K562 (cell line): Measurements from ENCODE around the gene CALD1. TPM values are rescaled to one million over a fixed set of nuclear protein-coding genes. Genes with fewer than 3 reads are reported as not detected.

Experiments
- ATAC-seq: fragments of 200-7000 bp; cut with Tn5 transposase; 3 replicates; pipeline ENCODE4 v1.9.1; 2020; ENCODE audit warnings: moderate library complexity
- BruUV-seq: library from RNA; stranded (reverse); fragments of 400-500 nt; replicated peaks from 2 replicates; lab custom pipeline; 2021; lab: Mats Ljungman, UMichigan
- CTCF ChIA-PET: fragments of 300-600 bp; formaldehyde crosslinking; extraction: SDS; loops from one replicate; lab custom pipeline; 2021; ENCODE audit warnings: low intra/inter-chr PET ratio; lab: Yijun Ruan, JAX
- POLR2A ChIA-PET: fragments of 300-600, 350-650 bp; sonication (Branson Sonifier 250); formaldehyde crosslinking; extraction: SDS; loops from one replicate; lab custom pipeline; 2021; ENCODE audit warnings: antibody characterized with exemption, inconsistent platforms; lab: Yijun Ruan, JAX
- DNase-seq, 4 experiments: peaks; one replicate each; pipeline versions ENCODE4 v3.0.0 to v3.0.0-alpha.2; 2011 to 2018; ENCODE audit warnings: low spot score in 3 of 4, mixed read lengths in 3 of 4; ENCODE audit errors: extremely low read depth in 1 of 4
- FAIRE-seq: peaks from 2 replicates; lab custom pipeline; 2011; peaks lifted over from hg19 to GRCh38; lab: Jason Lieb, UNC
- H2AFZ ChIP-seq: 2 replicates; pipeline ENCODE4 v1.6.0; 2011; ENCODE audit warnings: low read depth, low read length, control low read depth, inconsistent platforms
- H3K27ac ChIP-seq: fragments of 200-600 bp; 3 replicates; pipeline ENCODE4 v1.8.0; 2011; ENCODE audit warnings: low read depth, mild to moderate bottlenecking, control low read depth, inconsistent platforms, low read length, moderate library complexity, mixed read lengths; ENCODE audit errors: extremely low read depth
- H3K27me3 ChIP-seq, 2 experiments: fragments of 300-600 bp in 1 of 2; 2 replicates in 1 of 2; 3 replicates in 1 of 2; pipeline versions ENCODE4 v1.6.0 to v1.8.0; 2011; ENCODE audit warnings: inconsistent platforms in 2 of 2, low read length in 2 of 2, mild to moderate bottlenecking in 1 of 2, mixed read lengths in 1 of 2, moderate library complexity in 1 of 2; ENCODE audit not compliant: control insufficient read depth in 2 of 2, insufficient read depth in 2 of 2
- H3K36me3 ChIP-seq: fragments of 300-600 bp; 3 replicates; pipeline ENCODE4 v1.8.0; 2011; ENCODE audit warnings: mild to moderate bottlenecking, low read length, inconsistent platforms; ENCODE audit not compliant: control insufficient read depth, insufficient read depth
- H3K4me1 ChIP-seq, 2 experiments: fragments of 200-600 bp in 1 of 2; replicated peaks in 1 of 2; 2 replicates in 1 of 2; 3 replicates in 1 of 2; pipeline versions ENCODE4 v1.5.1 to v1.8.0; 2011; ENCODE audit warnings: inconsistent platforms in 2 of 2, low read length in 2 of 2, mild to moderate bottlenecking in 1 of 2, mixed read lengths in 1 of 2, moderate library complexity in 1 of 2; ENCODE audit not compliant: control insufficient read depth in 2 of 2, insufficient read depth in 2 of 2
- H3K4me2 ChIP-seq: 2 replicates; pipeline ENCODE4 v1.6.1; 2011; ENCODE audit warnings: low read length, control low read depth, inconsistent platforms, mixed read lengths; ENCODE audit not compliant: insufficient read depth
- H3K4me3 ChIP-seq: fragments of 200-600 bp; sonication (generic), shearing (Covaris generic); 2 replicates; pipeline ENCODE4 v1.5.1; 2016; ENCODE audit warnings: control low read depth, inconsistent platforms
- H3K79me2 ChIP-seq: fragments of 200-600 bp; 3 replicates; pipeline ENCODE4 v1.8.0; 2011; ENCODE audit warnings: low read length, inconsistent platforms; ENCODE audit not compliant: control insufficient read depth, insufficient read depth
- H3K9ac ChIP-seq, 2 experiments: 2 replicates each; pipeline versions ENCODE4 v1.6.0 to v1.6.1; 2011; ENCODE audit warnings: low read depth in 2 of 2, low read length in 2 of 2, control low read depth in 1 of 2, inconsistent platforms in 1 of 2, mild to moderate bottlenecking in 1 of 2, mixed read lengths in 1 of 2; ENCODE audit not compliant: insufficient read depth in 1 of 2
- H3K9me1 ChIP-seq: one replicate; pipeline ENCODE4 v1.6.0; 2011; ENCODE audit warnings: inconsistent platforms, mild to moderate bottlenecking, low read length, moderate library complexity; ENCODE audit not compliant: control insufficient read depth, insufficient read depth
- H3K9me3 ChIP-seq: replicated peaks from 2 replicates; pipeline ENCODE4 v1.5.1; 2011; ENCODE audit warnings: low read depth, low read length, inconsistent platforms; ENCODE audit not compliant: control insufficient read depth, insufficient read depth
- H4K20me1 ChIP-seq: replicated peaks from 2 replicates; pipeline ENCODE4 v1.6.1; 2011; ENCODE audit warnings: low read length, inconsistent platforms, mixed read lengths; ENCODE audit not compliant: control insufficient read depth, insufficient read depth
- CBX8 ChIP-seq: fragments of 200-600 bp; sonication (generic); IDR thresholded peaks from 2 replicates; pipeline ENCODE4 v1.6.1; 2012; ENCODE audit warnings: borderline replicate concordance, mixed run types, low read depth, mild to moderate bottlenecking, moderate library complexity, mixed read lengths, low read length, control low read depth, inconsistent platforms; ENCODE audit not compliant: poor library complexity, severe bottlenecking; ENCODE audit errors: extremely low read depth
- DIDO1 ChIP-seq: fragments of 450-650 bp; IDR thresholded peaks from 2 replicates; pipeline ENCODE4 v1.6.1; 2016; ENCODE audit warnings: low read depth, missing biosample characterization, missing genetic modification characterization
- KAT7 ChIP-seq: sonication (generic); formaldehyde crosslinking; IDR thresholded peaks from 2 replicates; pipeline ENCODE4 v1.8.0; 2022; ENCODE audit warnings: missing genetic modification reagents, mild to moderate bottlenecking, borderline replicate concordance
- MCM5 ChIP-seq: fragments of 450-650 bp; IDR thresholded peaks from 2 replicates; pipeline ENCODE4 v1.6.1; 2016; ENCODE audit warnings: low read depth
- ZNF12 ChIP-seq: sonication (generic); formaldehyde crosslinking; IDR thresholded peaks from 2 replicates; pipeline ENCODE4 v1.4.0; 2020; ENCODE audit warnings: mild to moderate bottlenecking, missing genetic modification reagents
- ZNF324 ChIP-seq: fragments of 250-450 bp; sonication (Bioruptor Pico); IDR thresholded peaks from 2 replicates; pipeline ENCODE4 v1.4.0; 2020; ENCODE audit warnings: mild to moderate bottlenecking
- ZNF695 ChIP-seq: fragments of 450-650 bp; formaldehyde crosslinking; IDR thresholded peaks from 2 replicates; pipeline ENCODE4 v1.4.0; 2020; ENCODE audit warnings: mild to moderate bottlenecking, moderate library complexity
- WGBS: fragments of 100-300 bp; shearing (Covaris generic); methylation state at CpG from one replicate; pipeline ENCODE4 v1.1.6; 2016; ENCODE audit warnings: low coverage, mixed read lengths; ENCODE audit not compliant: insufficient coverage; ENCODE audit errors: missing lambda C conversion rate; 5-methylcytosine and 5-hydroxymethylcytosine counted together
- in situ Hi-C: fragments of 300-500 bp; cut with MboI; formaldehyde crosslinking; loops from 4 replicates; pipeline ENCODE4 v1.15.0; 2018; ENCODE audit warnings: inconsistent platforms, mixed read lengths
- intact Hi-C: fragments of 100-400 bp; cut with micrococcal nuclease; formaldehyde crosslinking; loops from 2 replicates; pipeline ENCODE4 v1.14.2; 2022
- polyA plus RNA-seq, 8 experiments: library from polyadenylated mRNA; depleted of rRNA in 4 of 8; stranded (reverse) in 5 of 8; unstranded in 3 of 8; fragments of >200 nt; fragmentation: Nextera tagmentation in 2 of 8; fragmentation: Illumina TruSeq in 1 of 8; extraction: Ambion mirVana in 2 of 8; extraction: Trizol in 1 of 8; gene quantifications; 2 replicates each; pipeline versions ENCODE4 v1.2.1 to v1.2.3, GENCODE V29; 2011 to 2014; ENCODE audit warnings: inconsistent platforms in 1 of 8, missing spikeins in 1 of 8
- total RNA-seq, 7 experiments: library from RNA; depleted of rRNA in 6 of 7; stranded (reverse); fragments of >200 nt in 6 of 7; fragmentation: Illumina TruSeq in 2 of 7; extraction: Trizol in 2 of 7; gene quantifications; 2 replicates each; pipeline versions ENCODE4 v1.2.1 to v1.2.3, GENCODE V29; 2011 to 2021; ENCODE audit warnings: low replicate concordance in 1 of 7

Gene CALD1
- total and polyA plus RNA-seq, 9 of the 15 experiments (the other 6 are each of a cell fraction or from before 2014, with no cell fraction given), result 0.40 TPM; not detected in 8

DNA sequence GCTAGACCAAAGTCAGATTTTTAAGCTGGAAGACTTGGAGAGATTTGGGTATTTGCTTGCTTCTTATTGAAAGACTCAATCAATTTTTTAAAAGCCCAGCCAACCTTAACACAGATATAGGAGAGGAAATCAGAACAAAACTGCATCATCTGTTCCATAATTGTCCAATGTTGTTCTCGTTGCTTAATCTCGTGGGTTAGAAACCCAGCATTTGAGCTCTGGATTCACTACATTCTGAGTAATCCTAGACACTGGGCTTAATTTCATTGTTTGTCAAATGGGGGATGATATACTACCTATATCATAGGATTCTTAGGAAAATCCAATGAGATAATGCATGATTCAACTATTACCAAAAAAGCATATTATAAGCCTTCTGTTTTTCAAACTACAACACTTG lies 48.9 kb downstream of the CALD1 start:
- BruUV-seq, result no TSS peak
- no peaks in the 10 kb centered on the region for H4K20me1 ChIP-seq
- H3K4me3 ChIP-seq, result no peak overlapping the region
- no peak overlapping the region for H3K27ac ChIP-seq
- H3K36me3 ChIP-seq, result no peaks in the 10 kb centered on the region
- H3K4me2 ChIP-seq, result no peak overlapping the region
- H3K9me1 ChIP-seq, result no peaks in the 10 kb centered on the region
- no peaks in the 10 kb centered on the region for H3K79me2 ChIP-seq
- WGBS, result 3% methylated on average over 2 of the region's 2 CpGs
- no peak overlapping the region for H2AFZ ChIP-seq
- FAIRE-seq (no peak), ATAC-seq (no peak), DNase-seq (no peak)
- TF ChIP-seq ZNF324 (CRISPR knock-in tag), result no peak
- TF ChIP-seq KAT7 (CRISPR knock-in tag), result no peak
- no peak for TF ChIP-seq DIDO1 (tag)
- no peak for TF ChIP-seq CBX8
- TF ChIP-seq MCM5, result no peak
- TF ChIP-seq ZNF695, result no peak
- no peak for TF ChIP-seq ZNF12 (CRISPR knock-in tag)
- no peaks in the 10 kb centered on the region for H3K4me1 ChIP-seq
- POLR2A ChIA-PET, result no interaction called here
- H3K27me3 ChIP-seq, result peaks cover 0 to 6% of the 10 kb centered on the region in 2 experiments; a peak in 1 of 5 replicates
- in situ Hi-C loops (no loop called here), intact Hi-C loops (no loop called here)
- CTCF ChIA-PET, result interaction anchor here (0.6 kb wide), 1 partner anchor 15 kb away, joined by 3 read pairs; no protein-coding TSS in a partner anchor
- H3K9ac ChIP-seq, result no peak overlapping the region
- no peaks in the 10 kb centered on the region for H3K9me3 ChIP-seq
